GM10266 (cell line): ENCODE measurements around the gene EPS8L3.
A peak's percentile ranks its signal among the peaks of the same experiment; 100 is the strongest.
"Not testable (repeated sequence)": the region's sequence is repeated elsewhere in the genome, so short reads cannot be mapped to it uniquely, and the experiment has no call there.

ENCODE experiments used
- DNase-seq: peaks from one replicate; pipeline ENCODE4 v3.0.0; 2012; ENCODE audit errors: extremely low spot score
- TF ChIP-seq, protein P1 (sequence below): IDR thresholded peaks from 2 replicates; pipeline ENCODE4 v1.5.1; 2012; ENCODE audit warnings: mild to moderate bottlenecking, low read depth; ENCODE audit not compliant: control insufficient read depth, insufficient read depth; ENCODE audit errors: missing control alignments

Gene EPS8L3

DNA sequence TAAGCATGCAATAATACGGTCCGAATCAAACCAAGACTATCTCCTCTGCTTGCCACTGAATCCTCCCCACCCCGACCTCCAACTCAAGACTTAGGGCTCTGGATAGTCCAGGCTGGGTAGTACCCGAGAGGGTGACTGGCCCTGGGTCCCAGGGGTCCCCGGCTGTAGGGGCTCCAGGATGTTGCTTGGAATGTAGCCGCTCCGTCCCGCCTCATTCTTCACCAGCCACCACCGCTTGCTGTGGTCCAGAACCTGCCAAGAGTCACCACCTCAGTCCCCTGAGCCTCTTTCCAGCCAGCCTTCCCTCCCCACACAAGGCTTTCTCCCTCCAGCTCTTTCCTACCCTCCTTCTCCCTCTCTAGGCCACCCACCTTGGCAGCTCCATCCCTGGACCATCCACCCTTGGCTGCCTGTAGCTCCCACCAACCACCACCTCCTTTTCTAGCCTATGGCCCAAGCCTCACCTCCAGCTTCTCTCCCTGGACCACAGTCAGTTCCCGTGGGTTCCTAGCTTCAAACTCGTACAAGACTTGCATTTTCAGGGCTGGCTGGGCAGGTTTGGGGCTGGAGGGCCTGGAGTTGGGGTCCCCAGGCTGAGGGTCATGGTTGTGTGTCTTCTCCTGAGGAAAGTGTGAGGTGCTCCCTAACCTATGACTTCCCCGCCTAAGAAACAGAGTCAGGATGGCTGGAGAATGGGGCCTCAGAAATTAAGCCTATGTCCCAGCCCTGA, 12.0 kb downstream of the EPS8L3 start:
- TF ChIP-seq, protein P1, sequence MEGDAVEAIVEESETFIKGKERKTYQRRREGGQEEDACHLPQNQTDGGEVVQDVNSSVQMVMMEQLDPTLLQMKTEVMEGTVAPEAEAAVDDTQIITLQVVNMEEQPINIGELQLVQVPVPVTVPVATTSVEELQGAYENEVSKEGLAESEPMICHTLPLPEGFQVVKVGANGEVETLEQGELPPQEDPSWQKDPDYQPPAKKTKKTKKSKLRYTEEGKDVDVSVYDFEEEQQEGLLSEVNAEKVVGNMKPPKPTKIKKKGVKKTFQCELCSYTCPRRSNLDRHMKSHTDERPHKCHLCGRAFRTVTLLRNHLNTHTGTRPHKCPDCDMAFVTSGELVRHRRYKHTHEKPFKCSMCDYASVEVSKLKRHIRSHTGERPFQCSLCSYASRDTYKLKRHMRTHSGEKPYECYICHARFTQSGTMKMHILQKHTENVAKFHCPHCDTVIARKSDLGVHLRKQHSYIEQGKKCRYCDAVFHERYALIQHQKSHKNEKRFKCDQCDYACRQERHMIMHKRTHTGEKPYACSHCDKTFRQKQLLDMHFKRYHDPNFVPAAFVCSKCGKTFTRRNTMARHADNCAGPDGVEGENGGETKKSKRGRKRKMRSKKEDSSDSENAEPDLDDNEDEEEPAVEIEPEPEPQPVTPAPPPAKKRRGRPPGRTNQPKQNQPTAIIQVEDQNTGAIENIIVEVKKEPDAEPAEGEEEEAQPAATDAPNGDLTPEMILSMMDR: no peak
- no peak for DNase-seq

DNA sequence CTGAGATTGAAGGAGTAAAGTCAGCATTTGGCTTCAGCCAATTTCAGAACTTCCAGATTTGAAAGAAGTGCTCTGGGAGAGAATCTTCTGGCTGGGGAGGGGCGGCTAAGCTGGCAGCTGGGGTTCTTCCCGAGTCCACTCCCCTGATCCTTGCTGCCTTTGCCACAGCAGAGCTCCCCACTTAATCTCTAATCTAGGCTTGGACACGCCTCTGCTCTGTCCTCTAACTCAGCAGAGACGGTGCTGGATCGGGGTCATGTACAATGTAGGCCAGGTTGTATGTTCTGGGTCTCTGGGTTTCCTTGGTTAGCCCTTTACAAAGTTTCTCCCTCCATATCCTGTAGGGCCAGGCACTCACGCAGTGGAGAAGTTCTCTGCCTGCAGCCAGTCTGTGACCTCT, 12.8 kb downstream of the EPS8L3 start:
- no peak for DNase-seq
- TF ChIP-seq, protein P1: no peak

DNA sequence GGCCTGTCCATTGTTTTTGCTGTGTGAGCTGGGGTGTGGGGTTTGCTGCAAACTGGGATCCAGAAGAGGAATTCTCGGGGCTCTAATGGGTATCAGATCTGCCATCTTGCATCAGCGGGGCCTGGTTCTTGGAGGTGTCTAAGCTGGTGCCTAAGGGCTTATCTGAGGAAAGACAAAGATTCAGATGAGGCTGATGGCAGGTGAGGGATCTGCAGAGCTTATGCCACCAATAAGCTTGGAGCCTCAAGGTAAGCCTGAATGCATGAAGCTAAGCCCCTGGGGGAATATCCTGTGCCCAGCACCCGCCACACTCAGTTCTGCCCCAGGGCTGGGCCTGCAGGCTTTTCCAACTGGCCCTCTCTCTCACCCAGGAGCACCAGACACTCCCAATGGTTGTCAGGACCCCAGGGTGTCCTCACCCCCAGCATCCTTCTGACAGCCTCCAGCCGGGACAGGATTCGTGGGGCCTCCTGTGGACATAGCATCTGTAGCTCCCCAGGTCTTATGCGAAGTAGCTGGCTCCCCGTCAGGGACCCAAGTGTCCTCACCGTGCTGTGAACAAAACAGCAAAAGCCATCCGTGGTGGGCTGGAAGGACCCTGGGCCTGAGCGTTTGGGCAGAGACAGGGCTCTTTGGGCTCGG, 13.4 kb downstream of the EPS8L3 start:
- TF ChIP-seq, protein P1: no peak
- no peak for DNase-seq

DNA sequence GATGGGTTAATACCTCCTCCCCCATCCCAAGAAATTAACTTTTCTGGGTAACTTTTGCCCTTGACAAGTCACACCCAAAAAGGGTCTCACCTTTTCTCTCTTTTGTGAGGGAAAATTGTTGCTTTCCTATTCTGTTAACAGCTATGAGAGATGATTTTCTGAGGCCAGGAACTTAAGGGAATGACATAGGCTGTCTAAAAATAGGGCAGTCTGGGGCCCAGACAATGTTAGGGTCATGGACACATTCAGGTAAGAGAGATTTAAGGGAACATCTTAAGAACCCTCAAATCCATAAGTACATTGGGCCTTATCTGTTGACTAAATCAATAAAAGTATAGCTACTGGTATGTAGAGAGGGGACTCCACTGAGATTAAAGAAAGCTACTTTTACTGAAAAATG, 14.5 kb downstream of the EPS8L3 start:
- DNase-seq: no peak
- TF ChIP-seq, protein P1: no peak

DNA sequence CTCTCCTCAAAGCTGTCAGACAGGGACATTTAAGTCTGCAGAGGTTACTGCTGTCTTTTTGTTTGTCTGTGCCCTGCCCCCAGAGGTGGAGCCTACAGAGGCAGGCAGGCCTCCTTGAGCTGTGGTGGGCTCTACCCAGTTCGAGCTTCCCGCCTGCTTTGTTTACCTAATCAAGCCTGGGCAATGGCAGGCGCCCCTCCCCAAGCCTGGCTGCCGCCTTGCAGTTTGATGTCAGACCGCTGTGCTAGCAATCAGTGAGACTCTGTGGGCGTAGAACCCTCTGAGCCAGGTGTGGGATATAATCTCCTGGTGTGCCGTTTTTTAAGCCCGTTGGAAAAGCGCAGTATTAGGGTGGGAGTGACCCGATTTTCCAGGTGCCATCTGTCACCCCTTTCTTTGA, 15.4 kb downstream of the EPS8L3 start:
- not testable (repeated sequence) for DNase-seq

DNA sequence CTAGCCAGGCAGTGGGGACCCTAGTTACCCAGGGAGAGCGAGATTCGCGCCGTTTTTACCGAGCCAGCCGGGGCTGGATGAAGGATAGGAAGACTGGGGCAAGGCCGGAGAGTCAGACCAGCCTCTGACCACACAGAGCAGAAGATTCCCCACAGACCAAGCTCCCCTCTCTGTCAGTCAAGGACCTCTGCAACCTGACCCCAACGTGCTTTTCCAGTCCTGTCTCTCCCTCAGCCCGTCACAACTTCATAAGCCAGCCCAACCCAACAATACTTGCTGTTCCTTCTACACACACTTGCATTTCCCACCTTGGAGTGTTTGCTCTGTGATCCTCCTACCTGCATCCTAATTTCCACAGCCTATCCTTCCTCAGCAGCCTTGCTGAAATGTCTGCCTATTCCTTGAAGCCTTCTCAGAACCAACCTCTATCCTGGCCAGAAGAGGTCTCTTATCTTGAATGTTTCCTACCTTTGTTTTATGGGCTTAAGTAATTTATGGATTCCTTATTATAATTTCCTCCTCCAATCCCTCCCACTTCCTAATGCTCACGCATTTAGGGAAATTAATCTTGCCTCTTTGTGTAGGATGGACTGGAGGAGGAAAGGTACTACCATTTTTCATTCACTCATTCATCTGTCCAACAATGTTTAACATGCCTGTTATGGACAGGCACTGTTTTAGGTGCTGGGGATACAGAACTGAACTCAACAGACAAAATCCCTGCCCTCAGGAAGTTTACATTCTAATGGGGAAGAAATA, 22.9 kb downstream of the EPS8L3 start, which contains the start of gene GSTM3:
Gene GSTM3, minus strand, starts transcription at position 424 of the 759 bp plus-strand sequence. CDS start 751 bp downstream, outside the sequence.
- TF ChIP-seq, protein P1: no peak
- no peak for DNase-seq

DNA sequence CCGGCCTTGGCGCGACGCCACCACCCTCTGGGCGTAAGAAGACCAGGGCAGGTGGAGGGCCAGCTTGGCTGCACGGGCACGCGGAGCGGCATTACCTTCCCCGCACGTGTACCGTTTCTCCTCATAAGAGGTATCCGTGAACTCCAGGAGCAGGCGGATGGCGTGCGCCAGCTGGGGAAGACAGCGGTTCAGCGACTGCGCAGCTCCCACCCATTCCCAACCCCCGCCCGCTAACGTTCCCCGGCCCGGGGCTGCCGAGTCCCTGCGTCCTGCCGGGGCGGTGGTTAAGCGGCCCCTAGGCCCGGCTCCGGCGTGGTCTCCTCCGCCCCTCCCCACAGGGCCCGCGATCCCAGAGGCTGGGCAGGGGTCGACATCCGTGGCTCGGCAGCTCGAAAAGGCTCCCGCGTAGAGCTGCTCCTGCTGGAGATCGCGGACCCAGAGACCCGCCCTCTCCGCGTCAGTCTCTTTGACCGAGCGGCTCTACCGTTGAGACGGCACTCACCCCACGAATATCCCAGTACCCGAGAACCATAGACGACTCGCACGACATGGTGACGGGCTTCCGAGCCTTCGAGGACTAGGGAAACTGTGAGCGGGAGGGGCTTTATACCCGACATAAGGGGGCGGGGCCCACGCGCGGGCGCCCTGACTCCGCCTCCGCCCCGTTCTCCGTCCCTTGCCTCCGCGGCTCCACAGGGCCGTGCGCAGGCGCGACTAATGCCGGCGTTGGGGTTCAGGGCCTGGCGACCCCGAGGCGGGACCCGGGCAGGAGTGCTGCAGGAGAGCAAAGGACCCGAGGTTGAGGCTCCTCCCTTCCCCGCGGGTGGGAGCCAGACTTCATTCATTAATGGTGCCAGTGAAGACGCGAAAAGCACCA, 23.7 kb downstream of the EPS8L3 start:
- DNase-seq: peak; percentile 83
- TF ChIP-seq, protein P1: no peak
